Endodermal cell (in vitro differentiated cells): ENCODE data around the gene PIK3CA. TPM values are rescaled to one million over a fixed set of nuclear protein-coding genes. Genes with fewer than 3 reads are reported as not detected.

Experiments used
- DNase-seq: peaks from one replicate; pipeline ENCODE4 v3.0.0-alpha.2; 2017
- H3K27ac ChIP-seq: 2 replicates; pipeline ENCODE4 v1.5.1; 2013; ENCODE audit warnings: mild to moderate bottlenecking, low read depth, low read length, moderate library complexity
- H3K27me3 ChIP-seq: 2 replicates; pipeline ENCODE4 v1.6.1; 2013; ENCODE audit warnings: mild to moderate bottlenecking, low read length, moderate library complexity; ENCODE audit not compliant: insufficient read depth, control insufficient read depth, poor library complexity, severe bottlenecking
- H3K36me3 ChIP-seq: 2 replicates; pipeline ENCODE4 v1.7.0; 2013; ENCODE audit warnings: mild to moderate bottlenecking, low read length, moderate library complexity; ENCODE audit not compliant: control insufficient read depth, insufficient read depth
- H3K4me1 ChIP-seq: one replicate; pipeline ENCODE4 v1.7.0; 2013; ENCODE audit warnings: low read length; ENCODE audit not compliant: control insufficient read depth, insufficient read depth
- H3K4me3 ChIP-seq: 2 replicates; pipeline ENCODE4 v1.5.1; 2013; ENCODE audit warnings: mild to moderate bottlenecking, low read length, moderate library complexity
- H3K9ac ChIP-seq: 2 replicates; pipeline ENCODE4 v1.6.1; 2013; ENCODE audit warnings: mild to moderate bottlenecking, low read length, moderate library complexity; ENCODE audit not compliant: poor library complexity, severe bottlenecking; ENCODE audit errors: extremely low read depth
- H3K9me3 ChIP-seq: 2 replicates; pipeline ENCODE4 v1.6.1; 2013; ENCODE audit warnings: mild to moderate bottlenecking, low read length, moderate library complexity; ENCODE audit not compliant: control insufficient read depth
- H3K27ac Mint-ChIP-seq: 2 replicates; pipeline ENCODE4 v1.8.0; 2020; ENCODE audit warnings: mixed read lengths
- H3K27me3 Mint-ChIP-seq: 2 replicates; pipeline ENCODE4 v1.8.0; 2021; ENCODE audit warnings: mild to moderate bottlenecking, mixed read lengths; ENCODE audit not compliant: insufficient read depth
- H3K36me3 Mint-ChIP-seq: 2 replicates; pipeline ENCODE4 v1.8.0; 2020; ENCODE audit warnings: low read depth, mixed read lengths
- H3K4me1 Mint-ChIP-seq: 2 replicates; pipeline ENCODE4 v1.8.0; 2020; ENCODE audit warnings: mixed read lengths
- H3K4me3 Mint-ChIP-seq: 2 replicates; pipeline ENCODE4 v1.8.0; 2020; ENCODE audit warnings: mild to moderate bottlenecking, moderate library complexity, mixed read lengths
- H3K9me3 Mint-ChIP-seq: 2 replicates; pipeline ENCODE4 v1.8.0; 2020; ENCODE audit warnings: mild to moderate bottlenecking, mixed read lengths
- CTCF ChIP-seq: fragments of 200-600 bp; sonication (generic); conservative IDR thresholded peaks from 2 replicates; pipeline ENCODE4 v1.5.0; 2021; ENCODE audit warnings: antibody characterized with exemption, mild to moderate bottlenecking
- WGBS, 2 experiments: methylation state at CpG; one replicate each; pipeline versions ENCODE4 v1.1.5 to v1.1.7; 2013; ENCODE audit warnings: missing lambda C conversion rate in 2 of 2, mixed read lengths in 1 of 2; ENCODE audit not compliant: insufficient coverage in 1 of 2, insufficient read length in 1 of 2; 5-methylcytosine and 5-hydroxymethylcytosine counted together
- total RNA-seq, 2 donors: library from RNA; stranded (reverse); fragmentation: NEBNext Ultra II Directional in 1 of 2; extraction: Animal tissue kit (Norgen Biotek cat#: 25700) in 1 of 2; gene quantifications; 2 replicates in 1 of 2; 3 replicates in 1 of 2; pipeline ENCODE4 v1.2.1, GENCODE V29; 2021

Gene PIK3CA
- total RNA-seq, 2 donors from 2014 or later, result 21.1 to 22.2 TPM

- Histone ChIP-seq H3K4me3 (no peak overlapping the region), H3K27ac (no peak overlapping the region), H3K36me3 (no peaks in the 10 kb centered on the region), H3K9ac (no peak overlapping the region), H3K27me3 (no peaks in the 10 kb centered on the region), H3K4me1 (no peaks in the 10 kb centered on the region), H3K9me3 (peaks cover 5% of the 10 kb centered on the region)
- Mint-ChIP-seq H3K36me3 (no peaks in the 10 kb centered on the region), H3K27me3 (peaks cover 4% of the 10 kb centered on the region), H3K9me3 (no peaks in the 10 kb centered on the region), H3K4me3 (no peak overlapping the region), H3K4me1 (peaks cover 34% of the 10 kb centered on the region), H3K27ac (no peak overlapping the region)
- no peak for DNase-seq
- TF ChIP-seq CTCF, result no peak
Observed at GRCh38 chr3:179151474-179151873, 3.3 kb downstream of the PIK3CA start.

GRCh38 chr3:179156170-179156569 is 8.0 kb downstream of the PIK3CA start:
- Mint-ChIP-seq H3K36me3 (no peaks in the 10 kb centered on the region), H3K27ac (no peak overlapping the region), H3K27me3 (no peaks in the 10 kb centered on the region), H3K4me3 (no peak overlapping the region), H3K4me1 (peaks cover 17% of the 10 kb centered on the region), H3K9me3 (no peaks in the 10 kb centered on the region)
- Histone ChIP-seq H3K4me1 (no peaks in the 10 kb centered on the region), H3K9ac (no peak overlapping the region), H3K4me3 (no peak overlapping the region), H3K27ac (no peak overlapping the region), H3K27me3 (no peaks in the 10 kb centered on the region), H3K36me3 (no peaks in the 10 kb centered on the region), H3K9me3 (peaks cover 5% of the 10 kb centered on the region)
- 69% methylated on average over 1 of the region's 1 CpG; no CpG with 5 or more reads in 1 of the 2 experiments for WGBS, 2 experiments
- no peak for DNase-seq
- no peak for TF ChIP-seq CTCF

GRCh38 chr3:179156775-179157174 is 8.6 kb downstream of the PIK3CA start:
- TF ChIP-seq CTCF, result no peak
- Histone ChIP-seq H3K27me3 (no peaks in the 10 kb centered on the region), H3K27ac (no peak overlapping the region), H3K4me1 (no peaks in the 10 kb centered on the region), H3K9ac (no peak overlapping the region), H3K9me3 (peaks cover 5% of the 10 kb centered on the region), H3K36me3 (no peaks in the 10 kb centered on the region), H3K4me3 (no peak overlapping the region)
- WGBS, 2 experiments, result 82% methylated on average over 1 of the region's 1 CpG; no CpG with 5 or more reads in 1 of the 2 experiments
- H3K27me3 Mint-ChIP-seq, result no peaks in the 10 kb centered on the region
- H3K27ac Mint-ChIP-seq, result no peak overlapping the region
- H3K36me3 Mint-ChIP-seq, result no peaks in the 10 kb centered on the region
- no peak overlapping the region for H3K4me3 Mint-ChIP-seq
- DNase-seq, result no peak
- H3K9me3 Mint-ChIP-seq, result no peaks in the 10 kb centered on the region
- H3K4me1 Mint-ChIP-seq, result peaks cover 11% of the 10 kb centered on the region
